Activated CD4-positive, alpha-beta T cell treated with anti-CD3 and anti-CD28 coated beads for 24 hours (primary cell): ENCODE results near the gene MOB4.
"Not testable (repeated sequence)": the region's sequence is repeated elsewhere in the genome, so short reads cannot be mapped to it uniquely, and the experiment has no call there.

Experiments used
- DNase-seq, 2 donors: peaks; one replicate each; pipeline ENCODE4 v3.0.0-alpha.2; 2020; ENCODE audit warnings: low read depth in 2 of 2

Gene MOB4

DNA sequence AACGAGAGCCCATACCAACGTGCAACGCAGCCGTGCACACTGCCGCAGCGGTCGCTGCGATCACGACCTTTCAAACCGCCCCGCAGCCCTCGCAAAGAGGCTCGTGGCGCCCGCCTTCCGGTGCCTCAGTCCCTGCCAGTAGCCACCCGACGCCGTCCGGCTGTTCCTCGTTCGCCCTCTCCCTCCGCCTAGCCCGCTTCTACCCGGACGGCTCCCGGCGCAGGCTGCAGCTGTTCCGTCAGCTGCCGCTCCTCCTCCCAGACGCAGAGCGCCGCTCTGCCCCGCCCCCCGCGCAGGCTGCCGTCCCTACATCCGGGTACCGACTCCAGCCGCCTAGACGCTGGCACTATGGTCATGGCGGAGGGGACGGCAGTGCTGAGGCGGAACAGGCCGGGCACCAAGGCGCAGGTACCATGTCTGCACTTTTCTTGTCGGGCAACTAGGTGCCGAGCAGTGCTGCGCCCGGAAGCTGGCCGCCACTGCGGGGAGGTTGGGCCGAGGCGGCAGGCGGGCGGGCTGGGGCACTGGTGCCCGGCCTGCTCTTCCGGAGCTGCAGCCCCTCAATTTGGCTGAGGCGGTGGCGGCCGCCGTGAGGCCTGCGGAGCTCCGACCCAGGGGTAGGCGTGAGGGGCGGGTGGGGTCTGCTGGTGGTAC is at the start of gene MOB4:
TSS of gene MOB4 (plus strand) at position 328 of the 654 bp plus-strand sequence. CDS start at position 349, 21 bp downstream.
- peak; percentile 91 to 92 for DNase-seq

DNA sequence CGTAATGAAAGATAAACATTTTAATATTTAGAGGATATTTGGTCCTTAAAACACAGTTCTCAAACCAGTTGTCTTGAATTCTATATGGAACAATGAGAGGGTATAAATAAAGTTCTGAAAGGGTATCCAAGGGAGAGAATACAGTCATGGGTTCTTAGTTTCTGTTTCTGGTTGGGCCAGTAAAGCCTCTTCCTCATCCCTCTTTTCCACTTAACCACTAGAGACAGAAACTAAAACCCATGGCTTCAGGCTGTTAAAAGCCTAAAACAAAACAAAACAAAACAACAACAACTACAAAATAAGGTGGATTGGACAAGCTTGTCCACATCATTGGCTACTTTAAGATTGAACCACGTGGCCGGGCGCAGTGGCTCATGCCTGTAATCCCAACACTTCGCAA is 43.7 kb upstream of the MOB4 start:
- DNase-seq = no peak

DNA sequence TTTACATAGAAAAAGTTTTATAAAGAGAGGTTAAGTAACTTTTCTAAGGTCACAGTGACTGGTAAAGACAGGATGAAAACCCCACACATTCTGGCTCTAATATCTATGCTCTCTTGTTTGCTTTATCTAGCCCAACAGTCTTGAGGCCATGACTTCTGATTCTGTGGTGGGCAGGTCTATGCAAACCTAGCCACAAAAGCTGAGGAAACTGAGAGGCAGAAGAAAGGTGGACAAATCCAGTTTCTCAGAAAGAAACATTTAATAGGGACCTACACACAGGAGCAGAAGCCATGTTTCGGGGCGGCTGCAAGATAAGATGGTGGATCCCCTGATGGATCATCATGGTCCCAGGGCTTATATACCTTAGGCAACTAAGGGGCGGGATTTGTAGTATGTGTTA is 38.1 kb upstream of the MOB4 start:
- DNase-seq = no peak

DNA sequence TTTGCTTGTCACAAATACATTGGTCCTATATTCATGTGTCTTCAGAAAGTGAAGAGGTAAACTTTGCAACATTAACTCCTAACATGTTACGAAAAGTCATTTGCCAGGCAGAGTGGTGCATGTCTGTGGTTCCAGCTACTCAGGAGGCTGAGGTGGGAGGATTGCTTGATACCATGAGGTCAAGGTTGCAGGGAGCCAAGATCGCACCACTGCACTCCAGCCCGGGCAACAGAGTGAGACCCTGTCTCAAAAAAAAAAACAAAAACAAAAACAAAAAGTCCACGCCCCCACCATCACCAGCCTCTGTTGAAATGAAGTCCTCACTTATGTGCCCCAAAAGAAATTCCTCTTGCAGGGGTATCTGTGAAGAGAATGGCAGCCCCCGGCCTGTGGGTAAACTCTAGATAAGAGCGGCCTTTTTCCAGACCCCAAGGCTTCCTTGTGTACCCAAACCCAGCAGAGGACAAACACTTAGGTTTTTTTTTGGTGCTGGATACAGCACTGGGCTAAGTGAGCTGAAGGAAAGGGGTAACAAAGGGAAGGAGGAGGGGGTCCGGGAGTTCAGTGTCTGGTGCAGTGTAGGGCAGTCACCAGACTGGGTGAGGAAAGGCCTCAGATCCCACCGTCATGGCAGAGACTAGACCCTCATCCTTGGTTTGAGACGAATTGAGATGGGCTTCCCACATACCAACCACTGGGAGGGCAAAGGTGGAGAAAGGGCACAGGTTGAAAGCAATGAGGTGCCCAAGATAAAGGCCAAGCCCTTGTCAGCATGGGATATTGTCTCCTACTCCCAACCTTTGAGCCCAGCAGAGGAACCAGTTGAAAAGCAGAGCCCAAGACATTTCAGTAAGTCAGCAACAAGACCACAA is 35.5 kb upstream of the MOB4 start:
- no peak for DNase-seq

DNA sequence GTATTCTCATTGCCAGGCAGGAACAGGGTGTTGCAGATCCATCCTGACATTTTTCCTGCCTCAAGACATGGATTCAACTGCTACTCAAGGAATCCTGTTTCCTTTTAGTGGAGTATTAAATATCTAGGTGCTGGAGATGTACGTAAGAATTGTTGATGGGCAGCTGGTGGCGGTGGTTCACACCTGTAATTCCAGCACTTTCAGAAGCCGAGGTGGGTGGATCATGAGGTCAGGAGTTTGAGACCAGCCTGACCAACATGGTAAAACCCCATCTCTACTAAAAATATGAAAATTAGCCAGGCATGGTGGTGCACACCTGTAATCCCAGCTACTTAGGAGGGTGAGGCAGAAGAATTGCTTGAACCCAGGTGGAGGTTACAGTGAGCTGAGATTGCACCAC is 31.6 kb upstream of the MOB4 start:
- DNase-seq = not testable (repeated sequence)

DNA sequence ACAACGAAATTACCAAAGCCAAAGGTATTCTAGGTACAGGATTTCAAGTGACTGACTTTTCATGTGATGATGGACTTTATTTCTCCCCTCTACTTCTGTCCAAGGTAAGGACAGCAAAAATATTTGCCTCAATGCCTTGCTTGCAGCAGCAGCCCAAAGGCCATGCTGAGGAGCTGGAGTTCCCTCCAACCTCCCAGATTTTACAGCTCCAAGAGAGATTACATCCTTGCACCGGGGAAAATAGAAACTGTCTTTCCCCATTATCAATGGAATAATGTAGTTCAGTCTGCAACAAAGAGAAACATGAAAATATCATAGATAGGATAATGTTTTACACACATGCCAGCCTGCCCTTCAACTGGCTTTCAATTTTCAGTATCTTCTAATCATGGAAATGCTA is 29.7 kb upstream of the MOB4 start:
- no peak for DNase-seq

DNA sequence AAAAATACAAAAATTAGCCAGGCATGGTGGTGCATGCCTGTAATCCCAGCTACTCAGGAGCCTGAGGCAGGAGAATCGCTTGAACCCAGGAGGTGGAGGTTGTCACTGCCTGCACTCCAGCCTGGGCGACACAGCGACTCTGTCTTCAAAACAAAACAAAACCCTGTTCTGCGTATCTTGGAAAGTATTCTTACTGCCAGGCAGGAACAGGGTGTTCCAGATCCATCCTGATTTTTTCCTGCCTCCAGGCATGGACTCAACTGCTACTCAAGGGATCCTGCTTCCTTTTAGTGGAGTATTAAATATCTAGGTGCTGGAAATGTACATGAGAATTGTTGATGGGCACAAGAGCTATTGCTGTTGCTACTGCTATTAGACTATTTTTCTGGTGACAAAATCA is 28.5 kb upstream of the MOB4 start:
- no peak for DNase-seq

DNA sequence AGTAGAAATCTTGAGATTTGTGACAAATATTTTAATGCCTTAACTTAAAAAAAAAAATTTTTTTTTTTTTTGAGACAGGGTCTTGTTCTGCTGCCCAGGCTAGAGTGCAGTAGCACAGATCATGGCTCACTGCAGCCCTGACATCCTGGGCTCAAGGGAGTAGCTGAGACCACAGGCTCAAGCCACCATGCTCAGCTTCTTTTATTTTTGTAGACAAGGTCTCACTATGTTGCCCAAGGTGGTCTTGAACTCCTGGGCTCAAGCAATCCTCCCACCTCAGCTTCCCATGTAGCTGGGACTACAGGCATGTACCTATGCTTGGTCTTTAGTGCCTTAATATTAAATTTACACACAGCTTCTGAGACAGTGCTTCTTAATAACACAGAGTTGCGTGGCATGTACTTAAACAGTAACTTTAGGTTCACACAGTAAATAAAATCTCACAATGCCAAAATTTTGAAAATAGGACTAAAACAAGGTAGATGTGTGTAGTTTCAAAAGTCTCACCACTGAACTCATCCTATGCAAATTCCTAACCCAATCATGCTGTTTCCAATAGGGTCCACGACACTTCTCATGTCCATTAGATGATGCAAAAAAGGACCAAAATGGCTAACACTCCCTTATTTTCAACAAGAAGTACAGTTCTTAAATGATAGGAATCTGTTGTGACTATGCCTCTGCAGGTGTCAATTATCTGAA is 20.3 kb upstream of the MOB4 start:
- DNase-seq = no peak

DNA sequence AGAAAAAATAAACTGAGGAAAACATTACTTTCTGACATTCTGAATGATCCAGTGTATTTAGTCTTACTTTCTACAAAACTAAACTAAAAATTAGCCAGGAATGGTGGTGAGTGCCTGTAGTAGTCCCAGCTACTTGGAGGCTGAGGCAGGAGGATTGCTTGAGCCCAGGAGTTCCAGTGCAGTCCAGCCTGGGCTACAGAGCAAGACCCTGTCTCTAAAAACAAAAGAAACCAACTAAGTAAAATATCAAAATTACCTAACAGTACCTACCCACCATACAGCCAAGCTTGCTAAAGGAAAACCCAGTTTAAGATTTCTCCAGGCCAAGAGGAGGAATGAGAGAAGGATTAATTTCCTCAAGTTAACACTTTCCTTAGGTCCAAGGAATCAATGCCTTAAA is 19.2 kb upstream of the MOB4 start:
- no peak for DNase-seq

DNA sequence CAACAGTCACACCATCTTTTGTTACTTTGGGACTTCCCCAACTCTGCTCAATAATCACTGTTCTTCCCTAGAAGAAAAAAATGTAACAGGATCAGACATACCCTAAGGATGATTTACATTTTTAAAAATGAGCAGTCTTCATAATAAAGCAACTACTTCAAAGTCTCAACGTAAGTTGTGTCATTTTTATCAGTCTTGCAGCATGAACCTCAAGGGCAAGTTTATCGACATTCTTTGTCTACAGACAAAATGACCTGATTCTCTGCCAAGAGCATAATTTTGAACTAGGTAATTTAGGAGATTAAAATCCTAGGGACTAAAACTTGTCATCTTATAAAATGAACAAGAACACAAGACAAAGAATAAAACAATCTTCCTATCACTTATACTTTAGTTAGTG is 18.5 kb upstream of the MOB4 start:
- no peak for DNase-seq

DNA sequence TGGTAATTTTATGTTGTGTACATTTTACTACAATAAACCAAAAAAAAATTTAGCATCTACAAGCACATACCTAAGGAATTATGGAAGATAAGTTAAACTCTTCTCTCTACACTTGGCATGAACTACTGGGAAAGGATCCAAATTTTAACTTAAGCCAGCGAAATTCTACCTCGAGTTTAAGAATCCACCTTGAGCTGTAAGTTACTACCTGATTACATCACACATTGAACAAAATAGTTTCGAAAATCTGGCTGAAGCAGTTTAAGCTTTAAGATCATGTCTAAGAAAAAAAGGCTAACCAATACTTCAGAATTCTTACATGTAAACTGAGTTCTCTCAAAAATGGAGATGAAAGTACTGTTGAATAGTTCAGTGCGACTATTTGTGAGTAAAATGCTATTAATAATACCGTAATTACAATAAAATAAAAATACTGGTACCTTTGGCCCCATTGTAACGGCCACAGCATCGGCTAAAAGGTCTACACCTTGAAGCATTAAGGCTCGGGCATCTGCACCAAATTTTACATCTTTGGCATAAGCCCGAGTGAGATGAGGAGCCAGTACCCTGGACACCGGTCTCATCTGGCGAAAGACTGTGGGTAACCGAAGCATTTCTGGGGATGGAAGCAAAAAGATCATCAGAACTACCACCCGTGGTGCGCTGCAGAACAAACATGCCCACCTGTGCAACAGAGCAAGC is 17.5 kb upstream of the MOB4 start:
- no peak for DNase-seq

DNA sequence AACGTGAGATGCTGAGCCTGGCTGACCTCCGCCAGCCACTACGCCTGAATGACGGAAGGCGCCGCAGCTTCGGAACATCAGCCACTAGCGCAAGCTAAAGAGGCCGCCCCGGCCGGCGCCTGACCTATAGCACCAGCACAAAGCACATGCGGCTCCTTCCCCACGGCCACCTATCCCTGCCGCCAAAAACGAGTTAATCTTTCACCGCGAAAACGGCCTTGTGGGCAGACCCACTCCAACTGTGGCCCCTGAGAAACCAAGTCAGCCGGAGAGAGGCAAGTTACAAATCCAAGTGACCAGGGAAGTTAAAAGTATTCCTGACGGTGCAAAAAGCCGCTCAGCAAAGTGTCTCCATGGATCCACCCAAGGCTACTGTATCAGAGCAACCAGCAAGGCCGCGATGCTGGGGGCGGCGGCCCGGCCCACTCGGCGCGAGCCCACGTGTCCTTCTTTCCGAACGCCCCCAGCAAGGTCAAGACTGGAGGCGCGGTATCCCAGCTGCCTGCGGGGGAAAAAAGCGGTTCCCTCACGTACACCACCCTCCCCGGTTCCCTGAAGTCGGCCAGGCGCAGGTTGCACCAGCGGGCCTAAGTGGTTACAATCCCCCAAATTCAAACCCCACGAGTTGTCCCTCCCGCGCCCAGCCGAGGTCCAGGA is 16.8 kb upstream of the MOB4 start:
- DNase-seq = peak in 1 of 2 donors; percentile 48

DNA sequence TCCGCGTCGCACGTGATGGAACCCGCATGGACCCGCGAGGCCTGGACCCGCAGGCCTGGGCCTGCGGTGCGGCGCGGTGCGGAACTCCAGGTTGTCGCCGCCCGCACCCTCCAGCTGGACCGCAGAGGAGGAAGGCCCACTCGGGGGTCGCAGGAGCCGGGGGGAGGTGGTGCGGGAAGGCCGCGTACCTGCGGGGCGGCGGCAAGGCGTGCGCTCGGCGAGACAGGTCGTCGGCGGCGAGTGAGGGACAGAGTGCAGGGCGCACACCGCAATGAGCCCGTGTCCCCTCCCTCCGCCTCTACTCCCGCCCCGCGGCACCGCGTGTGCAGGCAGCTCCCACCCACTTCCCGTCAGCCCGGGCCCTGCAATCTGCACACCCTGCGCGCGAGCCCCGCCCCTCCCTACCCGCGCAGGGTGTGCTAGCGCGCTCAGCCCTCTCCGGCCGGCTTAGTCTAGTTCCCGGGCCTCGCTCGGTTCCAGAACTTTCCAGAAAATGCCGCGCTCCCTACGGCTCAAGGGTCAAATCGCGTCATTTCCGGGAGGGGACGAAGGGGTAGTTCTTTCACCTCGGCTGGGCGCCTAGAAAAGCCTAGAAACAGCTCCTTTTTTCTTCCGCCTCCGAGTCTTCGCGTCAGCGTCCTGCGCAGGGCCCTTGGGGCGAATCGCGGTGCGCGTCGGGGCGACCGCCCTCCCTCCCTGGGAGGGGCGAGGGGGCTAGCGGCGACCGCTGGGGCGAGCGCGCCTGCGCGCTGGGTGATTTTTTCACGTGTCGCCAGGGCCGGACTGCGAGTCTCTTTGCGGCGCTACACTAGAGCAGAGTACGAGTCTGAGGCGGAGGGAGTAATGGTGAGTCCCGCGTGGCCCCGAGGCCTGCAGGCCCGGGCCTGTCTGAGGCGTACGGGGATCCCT is 16.0 kb upstream of the MOB4 start, which contains the start of the genes HSPD1 and HSPE1:
TSS of gene HSPD1 (minus strand) at position 247 of the 909 bp plus-strand sequence. CDS start 992 bp downstream, outside the sequence.
TSS of gene HSPE1 (plus strand) at position 786 of the 909 bp plus-strand sequence. CDS start at position 844, 58 bp downstream.
- peak; percentile 96 to 97 for DNase-seq

DNA sequence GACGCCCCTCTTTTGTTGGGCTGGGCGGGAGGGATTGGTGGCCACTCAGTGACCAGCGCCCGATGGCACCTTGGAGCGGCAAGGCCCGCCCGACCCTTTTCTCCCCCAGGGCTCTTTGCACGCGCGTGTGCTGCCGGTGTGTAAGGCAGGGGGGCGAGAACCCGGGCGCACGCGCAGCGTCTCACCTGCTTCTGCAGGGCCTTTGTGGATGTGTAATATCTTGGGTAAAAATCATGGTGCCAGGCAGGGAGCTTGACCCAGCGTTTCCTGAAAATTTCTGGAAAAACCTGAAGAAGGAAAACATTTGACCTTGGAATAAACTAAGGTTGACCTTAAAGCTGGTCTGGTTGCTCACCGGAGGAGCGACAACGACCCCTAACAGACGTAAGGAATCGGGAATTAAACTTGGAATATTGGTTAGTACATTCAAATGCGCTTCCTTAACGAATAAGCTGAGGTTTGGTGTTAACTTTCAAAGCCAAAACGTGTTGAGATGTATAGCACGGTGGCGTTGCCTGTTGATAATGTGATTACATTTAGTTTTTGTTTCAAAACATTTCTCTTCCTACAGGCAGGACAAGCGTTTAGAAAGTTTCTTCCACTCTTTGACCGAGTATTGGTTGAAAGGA is 15.2 kb upstream of the MOB4 start:
- DNase-seq = peak in 1 of 2 donors; percentile 24

DNA sequence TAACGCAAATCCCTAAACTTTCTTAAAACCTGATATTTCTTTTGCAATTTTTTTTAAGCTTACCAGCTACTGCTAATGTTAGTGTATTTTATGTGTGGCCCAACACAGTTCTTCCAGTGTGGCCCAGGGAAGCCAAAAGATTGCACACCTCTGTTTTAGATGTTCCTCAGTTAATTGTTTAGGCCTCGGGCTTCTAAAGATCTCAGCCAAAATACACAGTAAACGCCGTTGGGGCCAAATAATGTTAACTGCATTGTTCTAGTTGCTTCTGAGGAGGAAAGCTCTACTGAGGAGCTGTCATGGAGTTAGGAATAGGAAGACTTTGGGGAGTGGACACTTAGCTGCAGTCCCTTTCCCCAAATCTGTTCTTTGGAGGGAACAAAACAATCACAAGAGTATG is 13.7 kb upstream of the MOB4 start:
- no peak for DNase-seq

DNA sequence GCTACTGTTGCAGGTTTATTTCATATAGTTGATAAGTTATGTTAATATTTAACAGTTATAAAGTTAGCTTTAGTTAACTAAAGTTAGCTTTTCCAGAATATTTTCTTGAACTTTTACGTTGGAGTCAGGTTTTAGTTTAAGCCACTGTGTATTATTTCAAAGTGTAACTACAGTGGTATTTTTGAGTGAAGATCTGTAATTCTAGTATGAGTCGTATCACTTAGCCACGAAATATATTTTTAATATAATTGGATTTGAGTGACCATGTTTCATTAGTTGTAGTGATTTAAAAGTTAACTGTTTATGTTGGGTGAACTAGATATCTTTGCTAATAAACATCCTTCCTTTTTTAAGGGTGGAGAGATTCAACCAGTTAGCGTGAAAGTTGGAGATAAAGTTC is 13.2 kb upstream of the MOB4 start:
- DNase-seq = no peak

DNA sequence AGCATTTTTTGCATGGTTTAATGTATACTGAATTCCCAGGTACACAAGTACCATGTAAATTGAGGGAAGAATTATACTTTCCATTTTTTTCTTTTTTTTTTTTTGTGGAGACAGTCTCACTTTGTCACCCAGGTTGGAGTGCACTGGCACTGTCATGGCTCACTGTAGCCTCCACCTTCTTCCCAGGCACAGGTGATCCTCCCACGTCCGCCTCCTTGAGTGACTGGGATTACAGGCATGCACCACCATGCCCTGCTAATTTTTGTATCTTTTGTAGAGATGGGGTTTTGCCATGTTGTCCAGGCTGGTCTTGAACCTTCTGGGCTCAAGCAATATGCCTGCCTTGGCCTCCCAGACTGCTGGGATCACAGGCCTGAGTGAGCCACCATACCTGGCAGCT is 11.9 kb upstream of the MOB4 start:
- DNase-seq = no peak

DNA sequence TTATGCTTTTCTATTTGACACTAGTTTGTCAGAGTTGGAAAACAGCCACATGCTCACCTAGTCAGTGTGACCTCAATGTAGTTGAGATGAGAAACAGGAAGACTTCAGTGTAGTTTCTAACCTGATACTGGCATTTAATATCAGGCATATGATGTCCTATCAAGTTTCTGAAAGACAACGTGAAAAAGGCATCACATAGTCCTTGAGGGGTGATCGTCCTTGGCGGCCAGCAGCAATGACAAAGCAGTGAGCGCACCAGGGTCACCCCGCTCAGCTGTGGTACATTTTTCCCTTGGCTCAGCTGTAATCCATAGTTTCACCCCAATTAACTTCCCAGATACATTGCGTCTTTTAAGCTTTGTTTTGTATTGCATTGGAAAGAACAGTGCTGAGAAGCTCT is 11.4 kb upstream of the MOB4 start:
- no peak for DNase-seq

DNA sequence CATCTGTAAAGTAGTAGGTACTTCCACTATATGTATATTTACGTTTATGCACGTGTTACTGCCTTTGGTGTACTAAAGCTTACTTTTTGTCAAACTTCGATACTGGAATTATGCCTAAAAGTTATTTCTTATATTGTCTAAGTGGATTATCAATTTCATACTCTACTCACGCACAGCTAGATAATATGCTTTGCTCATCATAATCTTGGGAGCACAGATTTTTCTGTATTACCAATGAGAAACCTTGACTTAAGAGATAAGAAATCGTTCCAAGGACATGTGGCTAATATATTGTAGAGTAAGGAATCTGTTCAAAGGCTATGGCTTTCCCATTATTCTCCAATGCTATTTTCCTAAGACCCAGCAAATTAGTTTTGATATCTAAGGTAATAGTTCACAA is 9.2 kb upstream of the MOB4 start:
- DNase-seq = no peak

DNA sequence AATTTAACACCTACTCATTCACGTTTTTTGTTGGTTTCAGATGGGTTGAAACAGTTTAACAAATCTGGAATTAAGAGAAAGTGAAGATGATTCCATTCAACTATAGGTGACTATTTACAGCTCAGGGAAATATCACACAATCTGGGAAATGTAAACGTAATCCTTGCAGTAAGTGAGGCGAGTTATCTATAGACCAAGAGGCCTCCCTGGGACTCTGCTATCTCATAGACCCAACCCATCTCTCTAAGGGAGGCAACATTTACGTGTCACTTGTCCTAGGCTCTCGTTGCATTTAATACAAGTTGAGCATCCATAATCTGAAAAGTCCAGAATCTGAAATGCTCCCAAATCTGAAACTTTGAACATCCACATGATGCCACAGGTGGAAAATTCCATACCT is 2.0 kb upstream of the MOB4 start:
- no peak for DNase-seq
